Sigmoid colon (tissue), 7 donors: ENCODE results near the gene CDK5RAP3. TPM values are rescaled to one million over a fixed set of nuclear protein-coding genes. Genes with fewer than 3 reads are reported as not detected.

Source experiments
- DNase-seq: peaks from one replicate; pipeline ENCODE4 v3.0.0-alpha.2; 2019
- H3K27ac ChIP-seq, 4 donors: fragments of 200-600 bp; sonication (generic); one replicate each; pipeline ENCODE4 v1.5.1; 2016 to 2019; ENCODE audit warnings: mild to moderate bottlenecking in 1 of 4
- H3K27me3 ChIP-seq, 3 donors: fragments of 200-600 bp; sonication (generic); one replicate each; pipeline ENCODE4 v1.5.1; 2019; ENCODE audit warnings: mild to moderate bottlenecking in 1 of 3
- H3K36me3 ChIP-seq, 4 donors: fragments of 200-600 bp; sonication (generic); one replicate each; pipeline ENCODE4 v1.5.1; 2016 to 2019
- H3K4me1 ChIP-seq, 4 donors: fragments of 200-600 bp; sonication (generic); one replicate each; pipeline ENCODE4 v1.5.1; 2017 to 2019
- H3K4me3 ChIP-seq, 4 donors: fragments of 200-600 bp; sonication (generic); one replicate each; pipeline ENCODE4 v1.5.1; 2017 to 2019; ENCODE audit warnings: mild to moderate bottlenecking in 2 of 4, moderate library complexity in 1 of 4
- H3K9me3 ChIP-seq, 4 donors: fragments of 200-600 bp in 3 of 4; sonication (generic) in 3 of 4; one replicate each; pipeline versions ENCODE4 v1.5.1 to v1.6.1; 2013 to 2019
- CTCF ChIP-seq, 4 experiments: fragments of 450-650 bp in 3 of 4; fragments of 200-600 bp in 1 of 4; IDR thresholded peaks; one replicate each; pipeline ENCODE4 v1.5.1; 2016 to 2019; ENCODE audit warnings: antibody characterized with exemption in 4 of 4, mild to moderate bottlenecking in 3 of 4, moderate library complexity in 2 of 4
- EP300 ChIP-seq, 4 donors: sonication (generic); formaldehyde crosslinking; IDR thresholded peaks; one replicate each; pipeline ENCODE4 v1.6.1; 2017; ENCODE audit warnings: antibody characterized with exemption in 4 of 4
- POLR2A ChIP-seq, 2 donors: fragments of 450-650 bp; IDR thresholded peaks; one replicate each; pipeline ENCODE4 v1.6.1; 2016; ENCODE audit warnings: antibody characterized with exemption in 2 of 2, mild to moderate bottlenecking in 2 of 2, moderate library complexity in 2 of 2
- POLR2AphosphoS5 ChIP-seq, 4 donors: sonication (generic); formaldehyde crosslinking; IDR thresholded peaks; one replicate each; pipeline ENCODE4 v1.6.1; 2017; ENCODE audit warnings: antibody characterized with exemption in 4 of 4
- WGBS, 2 donors: extraction: QIAGEN DNeasy Blood & Tissue Kit; methylation state at CpG; one replicate each; pipeline ENCODE4 v1.1.7; 2013; 5-methylcytosine and 5-hydroxymethylcytosine counted together
- intact Hi-C: fragments of 100-400 bp; cut with DNase I; formaldehyde crosslinking; loops from one replicate; pipeline ENCODE4 v1.15.1; 2023
- polyA plus RNA-seq, 3 donors: library from polyadenylated mRNA; stranded (reverse); fragments of 200-250 nt; gene quantifications; one replicate each; pipeline ENCODE4 v1.2.3, GENCODE V29; 2013
- total RNA-seq, 4 donors: library from RNA; depleted of rRNA; stranded (reverse); fragments of >200 nt; gene quantifications; one replicate each; pipeline ENCODE4 v1.1.0, GENCODE V29; 2016
- donor health status: healthy with polysubstance abuse.
- donor health status: Bipolar disorder and iron deficiency.
- donor health status: healthy.

The CDK5RAP3 gene
- total and polyA plus RNA-seq, 7 donors, result 43.5 to 200 (median 71.5) TPM

GRCh38 chr17:47950448-47950847 lies 20.5 kb upstream of the CDK5RAP3 start:
- TF ChIP-seq CTCF (IDR thresholded peaks at IDR 0.05) (no peak), POLR2A (IDR thresholded peaks at IDR 0.05) (no peak), EP300 (IDR thresholded peaks at IDR 0.05) (no peak), POLR2AphosphoS5 (IDR thresholded peaks at IDR 0.05) (no peak)
- intact Hi-C loops, result no loop called here
- Histone ChIP-seq H3K27ac (peak overlapping the region in 1 of 4 donors; percentile 4), H3K4me1 (peaks cover 0 to 24% (median 15%) of the 10 kb centered on the region in 4 donors), H3K27me3 (no peaks in the 10 kb centered on the region), H3K36me3 (peaks cover 0 to 16% (median 2%) of the 10 kb centered on the region in 4 donors), H3K9me3 (no peaks in the 10 kb centered on the region), H3K4me3 (no peak overlapping the region)
- no peak for DNase-seq
- WGBS, 2 donors, result 33 to 78% methylated on average over 4 of the region's 4 CpGs

DNA sequence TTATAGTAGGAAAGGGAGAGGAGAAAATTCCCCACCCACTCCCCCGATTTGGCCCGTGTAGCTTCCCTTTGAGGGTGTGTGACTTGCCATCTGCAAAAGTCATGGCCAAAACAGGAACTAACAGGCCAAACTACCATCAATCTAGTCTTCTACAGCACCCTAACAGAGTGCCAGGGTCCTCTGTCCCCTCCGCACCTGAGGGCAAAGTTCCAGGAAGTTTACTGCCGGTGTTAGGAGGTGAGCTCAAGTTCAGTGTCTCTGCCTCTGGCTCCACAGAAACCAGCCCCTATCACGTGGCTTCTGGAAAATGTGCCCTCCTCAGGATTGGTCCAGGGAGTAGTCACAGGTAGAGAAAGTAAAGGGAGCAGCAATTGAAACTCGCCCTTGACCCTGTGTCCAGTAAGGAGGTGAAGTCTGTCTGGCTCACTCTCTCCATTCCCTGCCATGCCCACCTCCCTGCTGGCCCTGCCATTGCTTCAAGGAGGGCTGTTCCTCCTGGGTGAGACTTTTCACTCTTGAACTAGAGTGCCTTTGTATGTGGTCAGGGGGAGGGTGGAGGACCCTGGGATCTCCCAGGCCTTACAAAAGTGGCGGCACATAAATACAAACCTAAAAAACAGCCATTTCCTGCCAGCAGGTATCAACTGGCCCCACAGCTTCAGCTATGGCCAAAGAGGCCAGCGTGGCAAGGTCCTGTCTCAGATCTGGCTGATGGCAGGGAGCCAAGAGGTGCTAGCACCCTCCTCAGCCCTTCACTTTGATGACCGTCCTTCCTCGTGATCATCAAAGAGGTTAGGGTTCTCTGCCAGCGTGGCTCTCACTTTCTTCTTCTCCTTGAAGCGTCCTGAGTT lies 18.5 kb upstream of the CDK5RAP3 start:
- TF ChIP-seq POLR2AphosphoS5 (IDR thresholded peaks at IDR 0.05) (no peak), POLR2A (IDR thresholded peaks at IDR 0.05) (no peak), EP300 (IDR thresholded peaks at IDR 0.05) (no peak)
- H3K27me3 ChIP-seq, result no peaks in the 10 kb centered on the region
- intact Hi-C loops, result no loop called here
- H3K4me3 ChIP-seq, result no peak overlapping the region
- no peak overlapping the region for H3K27ac ChIP-seq
- H3K9me3 ChIP-seq, result no peaks in the 10 kb centered on the region
- peaks cover 0 to 4% (median 1%) of the 10 kb centered on the region in 4 donors for H3K36me3 ChIP-seq
- H3K4me1 ChIP-seq, result peaks cover 0 to 18% (median 15%) of the 10 kb centered on the region in 4 donors
- DNase-seq, result no peak
- WGBS, 2 donors, result 17 to 58% methylated on average over 12 of the region's 12 CpGs

GRCh38 chr17:47953909-47954308 lies 17.0 kb upstream of the CDK5RAP3 start:
- no peak for TF ChIP-seq CTCF (IDR thresholded peaks at IDR 0.05)
- no peak for TF ChIP-seq POLR2AphosphoS5 (IDR thresholded peaks at IDR 0.05)
- no peak for TF ChIP-seq EP300 (IDR thresholded peaks at IDR 0.05)
- H3K4me3 ChIP-seq, result no peak overlapping the region
- intact Hi-C loops, result no loop called here

DNA sequence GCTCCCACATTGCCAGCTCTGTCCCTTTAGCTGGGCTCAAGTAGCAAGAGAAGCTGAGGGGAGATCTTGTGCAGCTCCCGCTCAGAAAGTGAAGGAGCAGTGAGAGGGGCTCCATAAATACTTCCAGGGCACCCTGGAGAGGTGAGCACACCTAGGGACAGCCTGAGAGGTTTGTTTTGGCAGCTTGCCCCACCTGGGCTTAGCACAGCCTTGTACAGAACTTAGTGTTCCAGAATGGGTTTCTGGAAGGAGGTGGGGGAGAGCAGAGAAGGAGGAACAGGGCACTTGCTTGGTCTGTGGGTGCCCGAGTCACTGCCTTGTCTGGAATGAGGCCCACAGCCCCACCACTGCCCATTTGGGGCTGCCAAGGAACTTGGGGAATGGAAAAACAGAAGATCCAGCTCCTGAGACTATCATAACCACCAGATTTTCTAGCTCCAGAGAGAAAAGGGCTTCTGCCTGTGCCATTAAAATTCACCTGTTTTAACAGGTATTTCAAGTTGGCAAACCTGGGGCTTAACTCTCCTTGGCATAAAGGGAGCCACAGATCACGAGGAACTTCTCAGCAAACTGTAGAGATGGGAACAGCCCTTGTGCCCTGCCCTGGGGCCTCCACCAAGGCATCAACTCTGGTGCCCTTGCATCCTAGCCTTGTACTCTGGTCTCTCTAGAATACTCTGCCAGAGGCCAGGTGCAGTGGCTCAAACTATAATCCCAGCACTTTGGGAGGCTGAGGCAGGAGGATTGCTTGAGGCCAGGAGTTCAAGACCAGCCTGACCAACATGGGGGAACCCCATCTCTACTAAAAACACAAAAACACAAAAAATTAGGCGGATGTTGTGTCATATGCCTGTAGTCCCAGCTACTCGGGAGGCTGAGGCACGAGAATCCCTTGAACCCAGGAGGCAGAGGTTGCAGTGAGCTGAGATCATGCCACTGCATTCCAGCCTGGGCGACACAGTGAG lies 15.1 kb upstream of the CDK5RAP3 start:
- no peaks in the 10 kb centered on the region for H3K4me1 ChIP-seq
- 20 to 73% methylated on average over 7 of the region's 7 CpGs for WGBS, 2 donors
- TF ChIP-seq POLR2A (IDR thresholded peaks at IDR 0.05), result no peak
- TF ChIP-seq EP300 (IDR thresholded peaks at IDR 0.05), result no peak
- no peak for TF ChIP-seq CTCF (IDR thresholded peaks at IDR 0.05)
- no peak for TF ChIP-seq POLR2AphosphoS5 (IDR thresholded peaks at IDR 0.05)
- peak overlapping the region in 1 of 4 donors; percentile 32 for H3K27ac ChIP-seq
- no peaks in the 10 kb centered on the region for H3K36me3 ChIP-seq
- H3K4me3 ChIP-seq, result peak overlapping the region in 1 of 4 donors; percentile 11
- intact Hi-C loops, result no loop called here
- no peaks in the 10 kb centered on the region for H3K27me3 ChIP-seq
- no peaks in the 10 kb centered on the region for H3K9me3 ChIP-seq
- no peak for DNase-seq

More at GRCh38 chr17:47953909-47954308, 17.0 kb upstream of the CDK5RAP3 start:
- Histone ChIP-seq H3K9me3 (no peaks in the 10 kb centered on the region), H3K4me1 (peaks cover 0 to 12% (median 9%) of the 10 kb centered on the region in 4 donors), H3K36me3 (no peaks in the 10 kb centered on the region), H3K27ac (no peak overlapping the region), H3K27me3 (no peaks in the 10 kb centered on the region)
- no peak for DNase-seq
